HepG2 (cell line): ENCODE measurements around the gene RABGAP1L. TPM values are rescaled to one million over a fixed set of nuclear protein-coding genes. Genes with fewer than 3 reads are reported as not detected.

ENCODE experiments used
- ESRRA ChIP-seq: sonication (generic); formaldehyde crosslinking; IDR thresholded peaks from 2 replicates; pipeline ENCODE4 v1.5.1; 2020; ENCODE audit warnings: mild to moderate bottlenecking, low read depth, missing genetic modification reagents
- FOSL2 ChIP-seq: sonication (generic); formaldehyde crosslinking; IDR thresholded peaks from 2 replicates; pipeline ENCODE4 v1.4.0; 2020; ENCODE audit warnings: missing genetic modification reagents
- FOXC1 ChIP-seq: sonication (generic); formaldehyde crosslinking; IDR thresholded peaks from 2 replicates; pipeline ENCODE4 v1.8.0; 2022; ENCODE audit warnings: mild to moderate bottlenecking, missing genetic modification reagents, borderline replicate concordance
- HNF4A ChIP-seq: sonication (generic); formaldehyde crosslinking; IDR thresholded peaks from 2 replicates; pipeline ENCODE4 v1.4.0; 2020; ENCODE audit warnings: missing genetic modification reagents
- PITX1 ChIP-seq: sonication (generic); formaldehyde crosslinking; IDR thresholded peaks from 2 replicates; pipeline ENCODE4 v1.5.1; 2020; ENCODE audit warnings: mild to moderate bottlenecking, missing genetic modification reagents
- RAD21 ChIP-seq: fragments of 450-650 bp; formaldehyde crosslinking; IDR thresholded peaks from 2 replicates; pipeline ENCODE4 v1.5.0; 2020; ENCODE audit warnings: mild to moderate bottlenecking
- RORA ChIP-seq: sonication (generic); formaldehyde crosslinking; IDR thresholded peaks from 2 replicates; pipeline ENCODE4 v1.5.0; 2020; ENCODE audit warnings: mild to moderate bottlenecking, missing genetic modification reagents, moderate library complexity
- SRF ChIP-seq: IDR thresholded peaks from 2 replicates; pipeline ENCODE4 v1.6.1; 2011; ENCODE audit warnings: mild to moderate bottlenecking, low read depth, low read length, moderate library complexity
- SRSF1 ChIP-seq: fragments of 200-400 bp; formaldehyde crosslinking; optimal IDR thresholded peaks from 2 replicates; pipeline ENCODE3; 2017; ENCODE audit warnings: mild to moderate bottlenecking, low read depth, low read length, moderate library complexity
- ZNF20 ChIP-seq: sonication (generic); formaldehyde crosslinking; IDR thresholded peaks from 2 replicates; pipeline ENCODE4 v1.4.0; 2020; ENCODE audit warnings: mild to moderate bottlenecking, moderate library complexity, missing genetic modification reagents
- ZNF207 ChIP-seq: fragments of 450-650 bp; IDR thresholded peaks from 2 replicates; pipeline ENCODE4 v1.6.1; 2016; ENCODE audit warnings: antibody characterized with exemption, borderline replicate concordance
- ZNF224 ChIP-seq: sonication (generic); formaldehyde crosslinking; IDR thresholded peaks from 2 replicates; pipeline ENCODE4 v1.5.0; 2020; ENCODE audit warnings: mild to moderate bottlenecking, missing genetic modification reagents
- ZNF232 ChIP-seq: sonication (generic); formaldehyde crosslinking; IDR thresholded peaks from 2 replicates; pipeline ENCODE4 v1.4.0; 2020; ENCODE audit warnings: missing genetic modification reagents, borderline replicate concordance
- ZNF33A ChIP-seq: sonication (generic); formaldehyde crosslinking; IDR thresholded peaks from 2 replicates; pipeline ENCODE4 v1.5.1; 2020; ENCODE audit warnings: missing genetic modification reagents, mild to moderate bottlenecking, moderate library complexity, borderline replicate concordance
- ZSCAN22 ChIP-seq: sonication (generic); formaldehyde crosslinking; IDR thresholded peaks from 2 replicates; pipeline ENCODE4 v1.4.0; 2020; ENCODE audit warnings: mild to moderate bottlenecking, missing genetic modification reagents
- polyA plus RNA-seq, 8 experiments: library from polyadenylated mRNA; depleted of rRNA in 3 of 8; stranded (reverse) in 7 of 8; unstranded in 1 of 8; fragments of >200 nt; fragmentation: Illumina TruSeq in 4 of 8; extraction: Trizol in 4 of 8; gene quantifications; 2 replicates each; pipeline versions ENCODE4 v1.2.1 to v1.2.3, GENCODE V29; 2011 to 2016; ENCODE audit warnings: low read depth in 4 of 8, missing spikeins in 1 of 8, mixed read lengths in 1 of 8; ENCODE audit not compliant: insufficient read depth in 1 of 8
- total RNA-seq, 5 experiments: library from RNA; depleted of rRNA; stranded (reverse); fragments of >200 nt; fragmentation: Illumina TruSeq; extraction: Trizol; gene quantifications; 2 replicates each; pipeline ENCODE4 v1.2.3, GENCODE V29; 2016; ENCODE audit warnings: low read depth in 1 of 5
- TF ChIP-seq, protein P1 (sequence below): IDR thresholded peaks from 2 replicates; pipeline ENCODE4 v1.6.1; 2012; ENCODE audit warnings: low read depth, low read length, improper control_type of control experiment
- TF ChIP-seq, protein P2 (sequence below): sonication (generic); formaldehyde crosslinking; IDR thresholded peaks from 2 replicates; pipeline ENCODE4 v1.4.0; 2020; ENCODE audit warnings: mild to moderate bottlenecking, missing genetic modification reagents
- TF ChIP-seq, protein P3 (sequence below): sonication (generic); formaldehyde crosslinking; IDR thresholded peaks from 2 replicates; pipeline ENCODE4 v1.4.0; 2020; ENCODE audit warnings: mild to moderate bottlenecking, low read depth, missing genetic modification reagents
- TF ChIP-seq, protein P4 (sequence below): sonication (generic); formaldehyde crosslinking; IDR thresholded peaks from 2 replicates; pipeline ENCODE4 v1.5.1; 2020; ENCODE audit warnings: mild to moderate bottlenecking, missing genetic modification reagents

The RABGAP1L gene
- total and polyA plus RNA-seq, 2 of the 13 experiments (the other 11 are each of a cell fraction or from before 2014, with no cell fraction given): 7.9 to 22.6 TPM

DNA sequence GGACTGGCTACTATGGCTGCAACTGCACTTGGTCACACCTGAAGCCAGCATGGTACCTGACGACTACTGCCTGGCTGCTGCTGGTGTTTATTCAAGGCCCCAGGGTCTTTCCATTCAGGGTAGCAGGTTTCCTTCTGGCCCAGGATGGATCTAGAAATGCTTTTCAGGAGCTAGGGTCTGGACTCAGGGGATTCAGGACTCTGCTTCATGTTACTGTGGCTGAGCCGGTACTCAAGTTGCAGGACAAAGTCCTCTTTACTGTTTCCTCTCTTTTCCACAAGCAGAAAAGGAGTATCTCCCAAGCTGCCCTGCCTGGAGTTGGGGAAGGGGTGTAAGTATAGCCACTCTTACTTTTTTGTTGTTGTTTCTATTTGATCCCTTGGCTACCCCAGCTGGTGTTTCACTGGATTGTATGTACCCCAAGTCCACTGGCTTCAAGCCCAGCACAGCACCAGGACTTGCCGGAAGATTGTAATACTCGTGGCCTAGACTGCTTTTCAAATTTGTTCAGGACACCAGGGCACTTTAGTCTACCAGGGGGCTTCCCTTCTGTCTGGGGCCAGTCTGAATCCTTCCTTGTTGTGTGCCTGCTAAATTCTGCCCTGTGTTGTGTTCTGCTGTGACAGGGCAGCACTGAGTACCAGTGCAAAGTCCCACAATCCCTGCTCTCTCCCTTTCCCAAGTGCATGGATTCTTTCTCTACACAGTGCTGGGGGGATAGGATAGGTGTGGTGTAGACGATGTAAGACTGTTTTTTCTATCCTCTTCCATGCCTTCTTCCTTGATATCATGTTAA is 536.9 kb downstream of the RABGAP1L start (continued):
- TF ChIP-seq ZNF33A (CRISPR knock-in tag) (no peak), FOXC1 (CRISPR knock-in tag) (no peak), FOSL2 (CRISPR knock-in tag) (no peak), RORA (no peak), ZNF20 (CRISPR knock-in tag) (no peak), ZNF207 (no peak), SRF (no peak), SRSF1 (no peak), ESRRA (no peak), ZNF232 (no peak), PITX1 (CRISPR knock-in tag) (peak; percentile 35; the same call in 1 of the 2 replicates), RAD21 (CRISPR knock-in tag) (no peak), ZNF224 (CRISPR knock-in tag) (no peak), ZSCAN22 (CRISPR knock-in tag) (no peak), HNF4A (peak; percentile 72; the same call in 1 of the 2 replicates)
- TF ChIP-seq, protein P1, sequence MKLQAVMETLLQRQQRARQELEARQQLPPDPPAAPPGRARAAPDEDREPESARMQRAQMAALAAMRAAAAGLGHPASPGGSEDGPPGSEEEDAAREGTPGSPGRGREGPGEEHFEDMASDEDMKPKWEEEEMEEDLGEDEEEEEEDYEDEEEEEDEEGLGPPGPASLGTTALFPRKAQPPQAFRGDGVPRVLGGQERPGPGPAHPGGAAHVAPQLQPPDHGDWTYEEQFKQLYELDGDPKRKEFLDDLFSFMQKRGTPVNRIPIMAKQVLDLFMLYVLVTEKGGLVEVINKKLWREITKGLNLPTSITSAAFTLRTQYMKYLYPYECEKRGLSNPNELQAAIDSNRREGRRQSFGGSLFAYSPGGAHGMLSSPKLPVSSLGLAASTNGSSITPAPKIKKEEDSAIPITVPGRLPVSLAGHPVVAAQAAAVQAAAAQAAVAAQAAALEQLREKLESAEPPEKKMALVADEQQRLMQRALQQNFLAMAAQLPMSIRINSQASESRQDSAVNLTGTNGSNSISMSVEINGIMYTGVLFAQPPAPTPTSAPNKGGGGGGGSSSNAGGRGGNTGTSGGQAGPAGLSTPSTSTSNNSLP: no peak
- TF ChIP-seq, protein P2, sequence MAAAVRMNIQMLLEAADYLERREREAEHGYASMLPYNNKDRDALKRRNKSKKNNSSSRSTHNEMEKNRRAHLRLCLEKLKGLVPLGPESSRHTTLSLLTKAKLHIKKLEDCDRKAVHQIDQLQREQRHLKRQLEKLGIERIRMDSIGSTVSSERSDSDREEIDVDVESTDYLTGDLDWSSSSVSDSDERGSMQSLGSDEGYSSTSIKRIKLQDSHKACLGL (CRISPR knock-in tag): no peak
- TF ChIP-seq, protein P3, sequence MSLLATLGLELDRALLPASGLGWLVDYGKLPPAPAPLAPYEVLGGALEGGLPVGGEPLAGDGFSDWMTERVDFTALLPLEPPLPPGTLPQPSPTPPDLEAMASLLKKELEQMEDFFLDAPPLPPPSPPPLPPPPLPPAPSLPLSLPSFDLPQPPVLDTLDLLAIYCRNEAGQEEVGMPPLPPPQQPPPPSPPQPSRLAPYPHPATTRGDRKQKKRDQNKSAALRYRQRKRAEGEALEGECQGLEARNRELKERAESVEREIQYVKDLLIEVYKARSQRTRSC (CRISPR knock-in tag): no peak
- TF ChIP-seq, protein P4, sequence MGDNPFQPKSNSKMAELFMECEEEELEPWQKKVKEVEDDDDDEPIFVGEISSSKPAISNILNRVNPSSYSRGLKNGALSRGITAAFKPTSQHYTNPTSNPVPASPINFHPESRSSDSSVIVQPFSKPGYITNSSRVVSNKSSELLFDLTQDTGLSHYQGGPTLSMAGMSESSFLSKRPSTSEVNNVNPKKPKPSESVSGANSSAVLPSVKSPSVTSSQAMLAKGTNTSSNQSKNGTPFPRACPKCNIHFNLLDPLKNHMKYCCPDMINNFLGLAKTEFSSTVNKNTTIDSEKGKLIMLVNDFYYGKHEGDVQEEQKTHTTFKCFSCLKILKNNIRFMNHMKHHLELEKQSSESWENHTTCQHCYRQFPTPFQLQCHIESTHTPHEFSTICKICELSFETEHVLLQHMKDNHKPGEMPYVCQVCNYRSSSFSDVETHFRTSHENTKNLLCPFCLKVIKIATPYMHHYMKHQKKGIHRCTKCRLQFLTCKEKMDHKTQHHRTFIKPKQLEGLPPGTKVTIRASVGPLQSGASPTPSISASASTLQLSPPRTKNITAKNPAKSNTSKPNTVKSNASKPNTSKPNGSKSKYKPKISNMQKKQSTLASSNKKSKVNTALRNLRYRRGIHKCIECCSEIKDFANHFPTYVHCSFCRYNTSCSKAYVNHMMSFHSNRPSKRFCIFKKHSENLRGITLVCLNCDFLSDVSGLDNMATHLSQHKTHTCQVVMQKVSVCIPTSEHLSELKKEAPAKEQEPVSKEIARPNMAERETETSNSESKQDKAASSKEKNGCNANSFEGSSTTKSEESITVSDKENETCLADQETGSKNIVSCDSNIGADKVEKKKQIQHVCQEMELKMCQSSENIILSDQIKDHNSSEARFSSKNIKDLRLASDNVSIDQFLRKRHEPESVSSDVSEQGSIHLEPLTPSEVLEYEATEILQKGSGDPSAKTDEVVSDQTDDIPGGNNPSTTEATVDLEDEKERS (CRISPR knock-in tag): 0 out of 2 replicates have a peak, but pooled peaks have one; percentile 28
